Spinal cord (tissue), 10 donors: ENCODE measurements around the gene VAPB. TPM values are rescaled to one million over a fixed set of nuclear protein-coding genes. Genes with fewer than 3 reads are reported as not detected.

Experiments used
- DNase-seq, 6 donors: peaks; one replicate each; pipeline versions ENCODE4 v3.0.0 to v3.0.0-alpha.2; 2013 to 2015; ENCODE audit warnings: low spot score in 6 of 6, low read depth in 4 of 6
- H3K27ac ChIP-seq: one replicate; pipeline ENCODE4 v1.5.1; 2013; ENCODE audit warnings: low read depth, low read length, control low read depth
- H3K27me3 ChIP-seq: one replicate; pipeline ENCODE4 v1.6.1; 2013; ENCODE audit warnings: low read length; ENCODE audit not compliant: control insufficient read depth, insufficient read depth
- H3K36me3 ChIP-seq: one replicate; pipeline ENCODE4 v1.6.1; 2013; ENCODE audit warnings: low read length; ENCODE audit not compliant: control insufficient read depth, insufficient read depth
- H3K4me1 ChIP-seq: one replicate; pipeline ENCODE4 v1.6.1; 2013; ENCODE audit warnings: low read length; ENCODE audit not compliant: control insufficient read depth, insufficient read depth
- H3K4me3 ChIP-seq: one replicate; pipeline ENCODE4 v1.5.1; 2013; ENCODE audit warnings: low read depth, low read length, control low read depth
- H3K9me3 ChIP-seq: one replicate; pipeline ENCODE4 v1.6.1; 2013; ENCODE audit warnings: low read length; ENCODE audit not compliant: control insufficient read depth, insufficient read depth
- WGBS: methylation state at CpG from one replicate; pipeline ENCODE4 v1.1.5; 2013; ENCODE audit warnings: missing lambda C conversion rate; ENCODE audit not compliant: insufficient coverage; 5-methylcytosine and 5-hydroxymethylcytosine counted together
- polyA plus RNA-seq, 2 donors: library from polyadenylated mRNA; unstranded; fragments of 120-200 nt; gene quantifications; one replicate each; pipeline ENCODE4 v1.2.1, GENCODE V29; 2013; ENCODE audit not compliant: insufficient read length in 2 of 2
- total RNA-seq, 2 donors: library from RNA; depleted of rRNA in 1 of 2; stranded (reverse); fragments of 120-200 nt in 1 of 2; fragments of >200 nt in 1 of 2; gene quantifications; one replicate each; pipeline versions ENCODE4 v1.2.3 to v1.2.4, GENCODE V29; 2013 to 2014
- donor health status: healthy.

VAPB gene
- total and polyA plus RNA-seq, 4 donors: 26.1 to 64.3 (median 56.6) TPM

DNA sequence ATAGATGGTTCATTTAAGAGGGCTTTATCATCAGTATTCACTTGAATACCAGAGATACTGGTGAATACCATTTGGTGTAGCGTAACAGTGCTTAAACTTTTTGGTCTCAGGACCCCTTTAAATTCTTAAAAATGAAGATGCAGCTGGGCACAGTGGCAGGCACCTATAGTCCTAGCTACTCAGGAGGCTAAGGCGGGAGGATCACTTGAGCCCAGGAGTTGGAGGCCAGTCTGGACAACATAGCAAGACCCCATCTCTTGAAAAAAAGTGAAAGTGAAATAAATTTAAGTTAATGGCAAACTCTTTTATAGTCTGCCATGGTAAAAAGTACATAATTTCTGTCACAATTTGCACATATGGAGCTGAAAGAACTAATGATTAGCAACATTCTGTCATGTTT is 39.3 kb downstream of the VAPB start:
- no peak for DNase-seq
- WGBS: 100% methylated on average over 1 of the region's 2 CpGs

DNA sequence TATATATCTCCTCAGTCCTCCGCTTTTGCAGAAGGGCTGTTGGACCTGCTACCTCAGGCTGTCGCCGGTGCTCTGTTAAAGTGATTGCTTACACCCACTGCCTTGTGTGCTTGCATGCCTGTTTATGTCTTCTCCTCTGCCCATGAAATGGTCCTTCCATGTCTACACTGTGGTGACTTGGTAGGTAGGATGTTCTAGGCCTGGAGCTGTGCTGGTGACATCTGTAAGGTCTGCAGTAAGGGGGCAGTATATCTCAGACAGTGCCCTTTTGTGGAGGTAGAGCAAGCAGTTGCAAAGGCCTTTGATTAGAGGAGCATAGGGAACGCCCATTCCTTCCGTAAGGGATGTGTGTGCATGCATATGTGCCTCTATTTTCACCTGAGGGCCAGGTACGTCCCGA is 40.3 kb downstream of the VAPB start:
- WGBS: 93% methylated on average over 5 of the region's 7 CpGs
- no peaks in the 10 kb centered on the region for H3K27me3 ChIP-seq

More for the DNA sequence above, 39.3 kb downstream of the VAPB start:
- no peaks in the 10 kb centered on the region for H3K27me3 ChIP-seq
- H3K9me3 ChIP-seq: no peaks in the 10 kb centered on the region
- H3K27ac ChIP-seq: no peak overlapping the region
- H3K36me3 ChIP-seq: no peaks in the 10 kb centered on the region
- H3K4me1 ChIP-seq: peaks cover 3% of the 10 kb centered on the region
- H3K4me3 ChIP-seq: no peak overlapping the region

DNA sequence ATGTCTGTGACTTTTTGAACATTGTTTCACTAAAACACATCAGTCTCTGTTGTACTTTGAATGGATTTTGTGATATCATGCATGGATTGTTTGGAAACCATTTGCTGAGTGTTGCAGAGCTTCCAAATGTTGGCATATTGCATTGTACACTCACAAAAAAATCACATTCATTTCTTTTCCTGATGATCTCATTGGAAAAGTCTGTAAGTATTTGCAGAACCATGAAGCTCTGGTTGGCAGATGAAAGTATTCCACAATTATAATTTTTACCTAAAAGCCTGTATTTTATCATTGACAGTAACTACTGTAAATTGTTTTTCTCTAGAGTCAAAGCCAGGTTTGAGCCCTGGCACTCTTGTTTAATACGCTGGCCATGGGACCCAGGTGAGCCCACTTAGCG is 42.1 kb downstream of the VAPB start:
- H3K27ac ChIP-seq: no peak overlapping the region

More for the DNA sequence above, 40.3 kb downstream of the VAPB start:
- no peak for DNase-seq
- H3K9me3 ChIP-seq: no peaks in the 10 kb centered on the region
- no peak overlapping the region for H3K4me3 ChIP-seq
- H3K4me1 ChIP-seq: peaks cover 3% of the 10 kb centered on the region
- no peak overlapping the region for H3K27ac ChIP-seq
- no peaks in the 10 kb centered on the region for H3K36me3 ChIP-seq

DNA sequence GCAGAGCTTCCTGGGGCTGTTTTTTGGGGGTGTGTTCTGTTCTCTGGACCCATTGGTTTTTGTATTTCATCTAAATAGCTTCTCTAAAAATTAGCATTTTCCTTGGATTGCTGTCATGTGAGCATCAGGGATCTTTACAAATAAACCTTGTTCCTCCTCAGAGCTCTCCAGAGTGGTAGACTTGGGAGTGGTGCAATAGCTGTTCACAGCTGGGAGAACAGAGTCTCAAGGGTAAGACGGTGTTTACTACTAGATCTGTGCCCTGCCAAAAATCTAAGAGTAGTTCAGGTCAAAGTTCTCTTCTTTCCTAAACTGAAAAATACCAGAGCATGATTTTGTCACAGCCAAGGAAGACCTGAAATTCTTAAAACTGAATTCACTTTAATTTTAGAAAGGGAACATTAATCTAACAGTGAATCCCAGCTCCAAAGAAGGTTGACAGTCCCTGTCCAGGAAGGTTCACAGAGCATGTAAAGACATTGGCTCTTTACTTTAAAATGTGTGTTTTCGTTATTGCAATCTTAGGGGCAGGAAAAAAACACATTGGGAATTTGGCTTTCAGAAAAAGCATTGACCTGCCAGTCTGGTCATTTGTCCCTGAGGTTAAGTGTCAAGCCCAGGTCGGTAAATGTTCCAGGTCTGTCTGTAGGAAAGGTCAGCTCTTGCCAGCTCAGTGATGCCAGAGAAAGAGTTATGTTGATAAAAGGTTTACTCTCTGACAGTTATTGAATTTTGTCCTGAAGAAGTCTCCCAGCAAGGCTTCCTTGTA is 43.3 kb downstream of the VAPB start:
- Histone ChIP-seq H3K27me3 (no peaks in the 10 kb centered on the region), H3K4me1 (no peaks in the 10 kb centered on the region), H3K9me3 (no peaks in the 10 kb centered on the region), H3K4me3 (no peak overlapping the region), H3K36me3 (peaks cover 3% of the 10 kb centered on the region), H3K27ac (no peak overlapping the region)
- WGBS: 82% methylated on average over 1 of the region's 3 CpGs
- DNase-seq: no peak

More for the DNA sequence above, 42.1 kb downstream of the VAPB start:
- Histone ChIP-seq H3K27me3 (no peaks in the 10 kb centered on the region), H3K4me3 (no peak overlapping the region), H3K4me1 (no peaks in the 10 kb centered on the region), H3K9me3 (no peaks in the 10 kb centered on the region), H3K36me3 (peaks cover 3% of the 10 kb centered on the region)
- whole genome bisulfite sequencing: 100% methylated on average over 1 of the region's 2 CpGs
- no peak for DNase-seq

DNA sequence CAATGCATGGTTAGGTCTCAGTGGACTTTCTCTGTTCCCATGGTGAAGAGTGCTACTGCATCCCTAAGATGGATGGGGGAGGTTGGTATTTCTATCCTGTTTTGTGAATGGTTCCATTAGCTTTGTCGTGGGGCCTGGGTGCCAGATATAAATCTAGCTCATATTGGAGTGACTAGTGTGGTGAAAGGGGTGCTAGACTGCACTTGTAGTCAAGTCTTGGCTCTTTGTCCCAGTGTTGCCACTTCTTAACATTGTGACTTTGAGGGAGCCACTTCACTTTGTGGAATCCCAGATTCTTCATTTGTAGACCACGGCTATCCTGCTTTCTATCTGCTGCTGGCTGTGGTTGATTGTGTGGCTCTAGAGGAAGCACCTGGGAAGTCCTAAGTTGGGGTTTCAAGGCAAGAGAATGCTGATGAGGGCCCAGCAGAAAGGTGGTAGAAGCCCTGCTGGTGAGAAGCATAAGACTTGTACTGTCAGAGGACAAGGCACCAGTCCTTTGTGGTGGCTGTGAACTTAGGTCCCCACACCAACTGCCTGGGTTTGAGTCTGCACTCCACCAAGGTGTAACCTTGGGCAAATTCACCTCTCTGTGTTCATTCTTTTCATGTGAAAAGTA is 44.1 kb downstream of the VAPB start:
- Histone ChIP-seq H3K36me3 (peaks cover 3% of the 10 kb centered on the region), H3K9me3 (no peaks in the 10 kb centered on the region), H3K4me1 (no peaks in the 10 kb centered on the region), H3K27ac (no peak overlapping the region), H3K27me3 (no peaks in the 10 kb centered on the region), H3K4me3 (no peak overlapping the region)
- no peak for DNase-seq
- 94% methylated on average over 2 of the region's 2 CpGs for WGBS

DNA sequence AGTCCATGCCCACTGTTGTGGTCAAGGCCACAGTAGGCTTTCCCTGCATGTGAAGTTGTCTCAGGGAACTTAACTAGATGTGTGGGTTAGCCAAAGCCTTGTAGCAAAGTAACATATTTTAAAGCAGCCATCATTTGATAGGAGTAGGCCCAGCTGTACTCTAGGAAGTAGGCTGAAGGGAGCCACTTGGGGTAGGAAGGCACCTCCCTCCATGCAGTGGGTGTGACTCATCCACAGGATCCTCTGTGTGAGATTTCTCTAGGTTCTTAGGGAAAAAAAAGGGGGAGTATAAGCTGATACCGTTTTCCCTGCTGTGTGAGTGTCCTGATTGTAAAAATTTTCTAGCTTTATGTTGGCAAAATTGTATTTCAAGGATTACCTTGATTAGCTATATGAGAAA is 44.7 kb downstream of the VAPB start:
- no peak overlapping the region for H3K27ac ChIP-seq
- no peaks in the 10 kb centered on the region for H3K4me1 ChIP-seq
- H3K4me3 ChIP-seq: no peak overlapping the region
- WGBS: no CpG with 5 or more reads among the region's 1 CpG
- no peaks in the 10 kb centered on the region for H3K27me3 ChIP-seq
- peaks cover 3% of the 10 kb centered on the region for H3K36me3 ChIP-seq
- no peaks in the 10 kb centered on the region for H3K9me3 ChIP-seq
- no peak for DNase-seq

DNA sequence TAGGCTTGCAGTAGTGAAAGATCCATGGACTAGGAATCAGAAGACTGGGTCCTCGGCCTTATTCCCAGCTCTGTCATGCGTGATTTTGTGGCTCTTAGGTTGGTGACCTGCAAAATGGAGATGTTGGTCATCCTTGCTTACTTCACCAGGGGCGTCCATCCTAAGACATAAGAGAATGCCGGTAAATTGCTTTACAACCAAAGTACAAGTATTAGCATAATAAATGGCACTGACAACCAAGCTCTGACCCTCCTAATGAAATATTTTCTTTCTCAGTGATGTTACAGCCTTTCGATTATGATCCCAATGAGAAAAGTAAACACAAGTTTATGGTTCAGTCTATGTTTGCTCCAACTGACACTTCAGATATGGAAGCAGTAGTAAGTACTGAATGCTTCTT is 45.3 kb downstream of the VAPB start:
- Histone ChIP-seq H3K4me3 (no peak overlapping the region), H3K36me3 (peaks cover 3% of the 10 kb centered on the region), H3K27ac (no peak overlapping the region), H3K4me1 (no peaks in the 10 kb centered on the region), H3K27me3 (no peaks in the 10 kb centered on the region), H3K9me3 (no peaks in the 10 kb centered on the region)
- no peak for DNase-seq
- 76% methylated on average over 2 of the region's 5 CpGs for WGBS

DNA sequence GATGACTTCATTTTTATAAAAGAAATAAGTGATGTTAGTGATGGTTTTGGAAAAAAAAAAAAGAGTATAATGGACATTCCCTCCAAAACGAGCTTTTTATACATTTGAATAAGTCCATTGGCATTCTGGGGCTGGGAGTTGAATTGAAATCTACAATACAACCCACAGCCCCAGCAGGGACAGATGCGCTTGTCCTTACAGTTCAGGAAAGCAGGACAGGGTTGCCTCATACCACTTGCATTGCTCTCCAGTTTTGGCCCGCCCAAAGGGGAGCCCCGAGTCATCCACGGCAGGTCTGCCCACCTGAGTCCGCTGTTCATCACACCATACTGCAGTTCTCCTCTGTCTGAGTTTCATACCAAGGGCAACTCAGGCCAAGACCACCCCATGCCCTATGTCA is 46.2 kb downstream of the VAPB start:
- 98% methylated on average over 5 of the region's 6 CpGs for WGBS

DNA sequence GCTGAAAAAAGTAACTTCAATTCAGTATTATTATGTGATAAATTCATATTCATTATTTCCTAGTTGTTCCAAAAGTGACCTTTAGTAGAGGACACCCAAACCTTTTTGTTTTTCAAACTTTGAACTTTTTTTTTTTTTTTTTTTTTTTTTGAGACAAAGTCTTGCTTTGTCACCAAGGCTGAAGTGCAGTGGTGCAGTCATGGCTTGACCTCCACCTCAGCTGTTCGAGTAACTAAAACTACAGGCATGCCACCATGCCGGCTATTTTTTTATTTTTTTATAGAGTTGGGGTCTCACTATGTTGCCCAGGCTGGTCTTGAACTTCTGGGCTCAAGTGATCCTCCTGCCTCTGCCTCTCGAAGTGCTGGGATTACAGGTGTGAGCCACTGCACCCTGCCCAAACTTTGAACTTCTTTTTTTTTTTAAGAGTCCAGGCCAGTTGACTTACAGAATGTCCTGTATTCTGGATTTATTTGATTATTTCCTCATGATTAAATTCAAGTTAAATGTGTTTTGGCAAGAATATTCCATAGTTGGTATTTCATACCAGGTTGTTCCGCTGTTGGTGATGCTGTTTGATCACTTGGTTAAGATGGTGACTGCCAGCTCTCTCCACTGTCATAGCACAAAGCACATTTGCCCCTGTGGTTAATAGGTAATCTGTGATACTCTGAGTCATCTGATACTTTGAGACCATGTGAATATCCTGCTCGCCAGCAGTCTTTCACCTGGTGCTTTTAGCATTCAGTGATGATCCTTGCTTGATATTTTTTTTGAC is 48.0 kb downstream of the VAPB start:
- H3K36me3 ChIP-seq: peaks cover 6% of the 10 kb centered on the region
- no peaks in the 10 kb centered on the region for H3K27me3 ChIP-seq
- WGBS: 93% methylated on average over 3 of the region's 5 CpGs
- H3K4me1 ChIP-seq: no peaks in the 10 kb centered on the region
- no peaks in the 10 kb centered on the region for H3K9me3 ChIP-seq
- DNase-seq: no peak
- no peak overlapping the region for H3K4me3 ChIP-seq
- H3K27ac ChIP-seq: no peak overlapping the region

More for the DNA sequence above, 46.2 kb downstream of the VAPB start:
- Histone ChIP-seq H3K4me1 (no peaks in the 10 kb centered on the region), H3K4me3 (no peak overlapping the region), H3K27me3 (no peaks in the 10 kb centered on the region), H3K27ac (no peak overlapping the region), H3K9me3 (no peaks in the 10 kb centered on the region), H3K36me3 (peaks cover 3% of the 10 kb centered on the region)
- DNase-seq: no peak
